ENCODE measurements around the gene CCKAR.
"Not testable (repeated sequence)": the region's sequence is repeated elsewhere in the genome, so short reads cannot be mapped to it uniquely, and the experiment has no call there.

- TF ChIP-seq CTCF, POLR2AphosphoS5, POLR2A (IDR thresholded peaks at IDR 0.05): not testable (repeated sequence)
These were observed 10.3 kb upstream of the CCKAR start for GRCh38 chr4:26500565-26500999.

Data from prostate gland (tissue), 2 donors.